CD4-positive, alpha-beta T cell treated with Interleukin-6 at 100 ng/mL for 8 hours (primary cell): ENCODE measurements around the gene PAQR3.

Experiments
- DNase-seq: peaks from one replicate; pipeline ENCODE4 v3.0.0-alpha.2; 2020; ENCODE audit warnings: mixed read lengths, low spot score

Gene PAQR3, protein sequence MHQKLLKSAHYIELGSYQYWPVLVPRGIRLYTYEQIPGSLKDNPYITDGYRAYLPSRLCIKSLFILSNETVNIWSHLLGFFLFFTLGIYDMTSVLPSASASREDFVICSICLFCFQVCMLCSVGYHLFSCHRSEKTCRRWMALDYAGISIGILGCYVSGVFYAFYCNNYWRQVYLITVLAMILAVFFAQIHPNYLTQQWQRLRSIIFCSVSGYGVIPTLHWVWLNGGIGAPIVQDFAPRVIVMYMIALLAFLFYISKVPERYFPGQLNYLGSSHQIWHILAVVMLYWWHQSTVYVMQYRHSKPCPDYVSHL

DNA sequence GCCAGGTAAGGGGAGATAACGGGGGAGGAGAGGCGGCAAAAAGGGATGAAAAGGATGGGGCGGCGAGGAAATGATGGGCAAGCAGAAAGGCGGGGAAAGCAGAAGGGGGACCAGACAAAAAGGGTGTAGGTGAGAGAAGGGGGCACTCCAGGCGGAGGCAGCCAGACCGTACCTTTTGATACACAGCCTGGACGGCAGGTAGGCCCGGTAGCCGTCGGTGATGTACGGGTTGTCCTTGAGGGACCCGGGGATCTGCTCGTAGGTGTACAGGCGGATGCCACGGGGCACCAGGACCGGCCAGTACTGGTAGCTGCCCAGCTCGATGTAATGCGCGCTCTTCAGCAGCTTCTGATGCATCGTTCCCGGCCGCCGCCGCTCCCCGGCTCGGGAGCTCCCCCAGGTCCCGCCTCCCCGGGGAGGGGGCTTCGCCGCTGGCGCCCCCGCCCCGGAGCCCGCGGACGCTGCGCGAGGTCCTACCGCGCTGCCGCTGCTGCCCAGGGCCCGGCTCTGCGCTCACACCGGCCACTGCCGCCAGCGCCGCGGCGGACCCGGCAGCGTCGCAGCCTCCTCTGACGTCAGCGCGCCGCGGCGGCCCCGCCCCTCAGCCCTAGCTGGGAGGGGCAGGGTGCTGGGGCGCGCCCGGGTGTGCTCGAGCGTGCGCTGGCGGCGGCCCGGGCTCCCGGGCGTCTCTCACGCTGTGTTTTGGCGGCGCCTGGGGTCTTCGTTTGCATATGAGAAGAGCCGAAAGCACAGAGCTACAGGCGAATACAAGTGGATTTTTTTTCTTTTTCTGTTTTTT is at the start of gene PAQR3:
Gene PAQR3, minus strand, starts transcription at position 571 of the 799 bp plus-strand sequence. Its CDS starts 214 bp downstream, at position 357.
- peak; percentile 81 for DNase-seq

DNA sequence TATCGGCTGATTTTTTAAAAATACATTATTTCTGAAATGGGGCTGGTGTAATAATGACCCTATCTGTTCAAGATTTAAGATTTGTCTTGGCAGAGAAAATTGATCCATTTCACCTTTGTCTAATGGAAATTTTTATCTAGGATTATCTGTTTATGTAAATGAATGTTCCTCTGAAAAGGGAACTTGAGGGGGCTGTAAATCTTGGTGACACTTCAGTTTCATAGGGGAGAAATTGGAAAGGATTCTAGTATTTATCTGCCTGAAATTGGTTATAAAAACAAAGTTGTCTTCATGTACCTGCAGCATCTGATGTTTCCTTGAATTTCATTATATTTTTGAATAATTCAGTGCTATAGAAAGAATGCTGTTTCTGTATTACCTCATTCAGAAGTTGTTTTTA is 48.4 kb upstream of the PAQR3 start:
- DNase-seq = no peak

DNA sequence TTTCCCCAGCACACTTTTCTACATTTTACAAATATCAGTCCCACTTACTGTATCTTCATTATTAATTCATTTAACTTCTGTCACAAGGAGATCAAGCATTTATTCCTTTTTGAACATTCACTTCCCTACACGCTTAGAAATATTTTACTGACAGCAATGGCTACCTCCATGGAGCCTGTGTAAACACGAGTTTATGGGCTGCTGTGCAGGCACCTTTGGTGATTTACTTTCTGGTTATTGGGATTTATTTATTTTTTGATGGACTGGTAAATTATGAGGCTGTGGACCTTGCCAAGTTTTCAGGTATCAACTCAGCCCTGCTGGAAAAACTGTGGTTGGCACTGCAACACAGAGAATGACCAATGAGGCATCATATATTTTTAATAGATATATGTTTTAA is 45.4 kb upstream of the PAQR3 start:
- DNase-seq = no peak

DNA sequence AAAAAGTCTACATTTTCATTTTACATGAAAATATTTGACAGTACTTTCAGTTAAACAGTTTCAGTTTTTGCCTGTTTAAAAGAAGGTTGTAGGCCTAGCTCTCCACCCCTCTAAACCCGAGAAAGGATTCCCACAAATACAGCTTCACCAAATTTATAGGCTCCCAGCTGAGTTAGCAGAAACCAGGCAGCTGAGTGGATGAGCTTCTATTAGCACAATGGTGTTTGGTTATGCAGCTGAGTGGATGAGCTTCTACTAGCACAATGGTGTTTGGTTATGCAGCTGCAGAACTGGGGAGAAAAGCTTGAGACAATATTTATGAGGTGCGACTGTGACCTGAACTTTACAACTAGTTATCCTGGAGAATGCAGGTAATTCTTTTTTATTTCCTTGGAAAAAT is 36.6 kb upstream of the PAQR3 start:
- no peak for DNase-seq

DNA sequence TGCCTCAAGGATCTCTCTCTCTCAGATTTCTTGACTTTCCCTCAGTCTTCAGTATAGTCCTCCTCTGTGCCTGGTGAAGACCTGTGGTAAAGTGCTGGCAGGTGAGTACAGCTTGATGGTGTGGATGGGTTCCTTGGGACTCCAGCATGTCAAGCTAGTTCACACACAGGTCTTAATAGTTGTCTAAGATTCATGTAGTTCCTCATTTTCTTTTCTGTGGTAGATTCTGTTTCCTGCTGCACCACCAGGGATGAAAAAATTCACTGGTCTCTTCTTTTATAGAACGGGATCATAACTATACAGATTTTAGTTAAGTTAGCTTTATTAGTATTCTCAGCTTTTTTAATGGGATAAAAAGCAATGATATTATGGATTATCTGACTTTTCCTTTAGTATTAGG is 32.5 kb upstream of the PAQR3 start:
- no peak for DNase-seq

DNA sequence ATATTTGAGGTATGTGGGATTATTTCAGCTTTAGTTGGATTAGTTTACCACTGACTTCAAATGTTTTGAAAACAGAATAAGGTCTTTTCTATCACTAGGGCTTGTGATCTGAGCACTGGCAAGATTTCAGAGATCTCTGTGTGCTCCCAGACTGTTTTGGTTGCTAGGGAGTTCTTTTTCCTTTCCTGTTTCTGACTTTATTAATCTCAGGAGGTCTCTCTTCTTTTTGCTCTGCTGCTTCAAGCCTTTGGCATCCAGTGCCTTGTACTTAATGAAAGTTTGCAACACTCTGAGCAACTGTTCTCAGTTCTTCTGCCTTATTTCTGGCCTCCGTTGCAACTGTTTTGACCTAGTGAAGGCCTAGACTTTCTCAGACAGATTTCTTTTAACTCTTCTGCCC is 32.1 kb upstream of the PAQR3 start:
- no peak for DNase-seq

DNA sequence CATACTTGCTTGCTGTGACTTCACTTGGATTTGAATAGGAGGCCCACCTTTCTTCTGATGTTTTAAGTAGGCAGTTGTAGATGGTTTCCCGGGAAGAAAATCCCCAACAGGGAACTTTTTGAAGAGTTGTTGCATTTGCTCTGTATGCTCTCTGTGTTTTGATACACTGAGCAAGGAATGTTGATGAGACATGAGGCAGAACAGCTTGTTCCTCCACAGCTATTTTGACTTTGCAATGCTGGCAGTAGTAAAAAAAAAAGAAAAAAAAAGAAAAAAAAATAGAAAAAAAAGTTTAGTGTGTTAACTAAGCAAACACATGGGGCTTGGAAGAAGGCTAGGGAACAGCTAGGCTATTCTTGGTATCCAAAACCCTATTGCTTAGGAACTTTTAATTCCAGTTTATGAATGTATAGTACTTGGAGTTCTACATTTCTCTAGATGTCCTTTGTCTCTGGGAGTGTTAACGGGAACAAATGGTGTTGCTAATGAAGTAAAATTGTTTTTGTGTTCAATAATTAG is 23.4 kb upstream of the PAQR3 start:
- DNase-seq = no peak

DNA sequence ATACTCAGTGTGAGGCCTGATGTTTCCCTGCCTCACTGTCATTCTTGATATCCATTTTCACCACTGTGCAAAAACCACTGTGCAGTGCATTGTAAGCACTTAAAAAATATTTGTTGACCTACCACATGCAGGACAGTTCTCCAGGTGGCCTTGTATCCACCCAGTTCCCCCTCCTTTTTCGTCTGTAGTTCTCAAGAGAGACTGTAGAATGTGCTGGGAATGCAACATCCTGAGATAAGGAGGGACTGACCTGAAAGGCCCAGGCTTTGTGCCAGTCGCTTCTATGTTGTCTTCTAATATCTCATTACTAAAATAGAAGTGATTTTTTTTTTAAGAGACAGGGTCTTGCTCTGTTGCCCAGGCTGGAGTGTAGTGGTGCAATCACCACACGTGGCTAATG is 21.7 kb upstream of the PAQR3 start:
- DNase-seq = no peak

DNA sequence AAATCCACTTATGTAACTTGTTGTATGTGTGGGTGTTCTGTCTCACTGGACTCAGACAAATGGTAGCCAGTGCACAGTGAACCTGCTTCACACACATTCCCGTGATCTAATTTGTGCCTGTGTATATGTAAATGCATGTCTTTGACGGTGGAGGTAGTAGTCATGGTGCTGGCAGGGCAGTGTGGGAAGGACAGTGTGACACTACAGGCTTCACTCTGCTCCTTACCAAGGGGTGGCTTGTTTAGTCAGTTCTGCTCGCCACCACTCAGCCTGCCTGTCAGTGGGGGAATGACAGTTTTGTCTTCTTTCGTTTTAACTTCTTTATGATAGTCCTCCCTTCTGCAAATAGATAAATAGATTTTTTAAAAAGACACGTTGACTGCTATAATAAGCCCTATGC is 17.7 kb upstream of the PAQR3 start:
- DNase-seq = no peak

DNA sequence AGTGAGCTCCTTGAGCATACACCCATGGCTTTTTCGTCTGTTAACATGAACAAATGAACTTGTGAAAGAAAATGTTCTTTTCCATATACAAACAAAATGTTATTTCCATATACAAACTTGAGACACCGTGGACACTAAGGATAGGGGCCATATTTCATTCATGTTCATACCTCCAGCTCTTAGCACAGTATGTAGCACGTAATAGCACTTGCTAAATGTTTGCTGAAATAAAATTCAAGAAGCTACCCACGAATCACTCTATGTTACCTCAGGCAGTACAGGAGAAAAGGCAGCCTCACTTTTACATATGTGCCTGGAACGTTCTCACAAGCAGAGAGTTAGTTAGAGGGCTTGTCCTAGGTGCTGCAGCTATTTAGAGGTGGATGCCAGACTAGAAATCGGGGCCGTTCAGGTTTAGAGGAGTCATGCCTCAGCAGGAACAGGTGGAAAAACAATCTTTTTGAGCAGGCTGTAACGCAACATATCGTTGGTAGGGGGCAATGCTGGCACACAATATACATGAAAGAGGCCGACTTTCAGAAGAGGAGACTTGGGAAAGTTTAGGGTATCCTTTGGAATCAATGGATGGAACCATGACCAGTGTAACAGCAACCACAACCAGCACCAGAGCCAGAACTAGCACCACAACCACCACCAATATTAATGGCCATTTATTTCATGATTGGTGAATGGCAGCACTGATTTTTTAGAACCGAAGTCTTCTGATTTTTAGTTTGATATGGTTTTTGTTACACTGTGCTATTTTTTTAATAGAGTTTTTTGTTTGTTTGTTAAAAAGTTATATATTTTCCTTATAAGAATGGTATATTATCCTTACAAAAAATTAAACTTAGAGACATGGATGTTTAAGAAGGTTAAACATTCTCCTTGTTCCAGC is 14.8 kb upstream of the PAQR3 start:
- DNase-seq = no peak

DNA sequence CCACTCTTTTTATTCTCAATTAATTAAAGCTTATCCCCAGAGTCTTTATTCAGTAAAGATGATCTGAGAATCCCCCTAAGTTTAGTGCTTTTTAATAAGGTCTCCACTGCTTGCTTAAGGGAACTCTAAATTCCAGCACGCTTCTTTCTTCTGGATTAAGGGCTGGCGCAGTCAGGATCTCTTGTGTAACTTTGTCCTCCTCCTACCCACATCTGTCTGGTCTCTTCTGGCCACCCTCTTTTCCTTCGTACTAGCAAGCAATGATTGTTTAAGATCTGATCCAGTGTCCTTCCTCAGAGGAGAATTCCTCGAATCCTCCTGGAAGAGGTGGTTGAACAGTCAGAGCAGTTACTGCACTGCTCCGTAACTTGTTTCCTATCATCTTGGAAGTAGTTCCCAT is 14.0 kb upstream of the PAQR3 start:
- DNase-seq = no peak

DNA sequence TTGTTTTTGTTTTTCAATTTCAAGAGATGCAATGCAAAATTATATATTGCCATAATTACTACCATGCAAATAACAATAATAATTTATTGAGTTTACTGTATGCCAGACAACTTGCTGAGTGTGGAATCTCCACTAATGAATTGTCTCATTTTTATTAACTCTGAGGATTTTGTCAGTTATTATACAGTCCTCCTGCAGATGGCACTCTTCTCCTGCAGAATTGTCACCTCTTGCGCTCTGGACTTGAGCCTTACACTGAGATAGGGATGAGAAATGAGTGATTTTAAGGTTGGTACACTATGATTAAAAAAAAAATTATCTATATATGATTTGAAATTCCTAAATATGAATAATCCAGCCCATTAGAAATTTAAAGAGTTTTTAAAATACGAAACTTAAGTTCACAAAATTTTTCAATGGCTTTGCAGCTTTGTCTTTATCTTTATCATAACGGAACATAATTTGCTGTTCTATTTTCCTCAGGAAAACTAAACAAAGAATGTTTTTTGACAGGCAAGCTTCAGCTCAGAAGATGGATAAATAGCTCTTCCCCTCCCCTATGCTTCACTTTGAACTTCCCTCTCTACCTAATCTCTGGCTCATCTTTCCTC is 12.7 kb upstream of the PAQR3 start:
- DNase-seq = peak; percentile 29

DNA sequence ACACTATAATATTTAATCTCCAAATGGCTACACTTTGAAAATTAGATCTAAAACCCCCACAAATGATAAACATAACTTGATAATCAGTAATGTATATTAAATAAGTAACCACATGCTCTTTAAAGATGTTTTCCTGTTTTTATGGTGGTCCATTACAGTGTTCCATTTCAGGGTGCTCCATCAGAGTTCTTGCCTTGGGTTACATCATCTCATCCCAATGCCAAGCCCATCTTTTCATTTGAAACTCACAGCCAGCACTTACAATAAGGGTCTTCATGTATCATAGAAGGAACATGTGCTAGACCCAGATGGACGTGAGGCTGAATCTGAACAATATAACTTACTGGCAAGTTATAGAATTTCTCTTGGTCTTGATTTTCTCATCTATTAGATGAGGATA is 10.5 kb upstream of the PAQR3 start:
- no peak for DNase-seq

DNA sequence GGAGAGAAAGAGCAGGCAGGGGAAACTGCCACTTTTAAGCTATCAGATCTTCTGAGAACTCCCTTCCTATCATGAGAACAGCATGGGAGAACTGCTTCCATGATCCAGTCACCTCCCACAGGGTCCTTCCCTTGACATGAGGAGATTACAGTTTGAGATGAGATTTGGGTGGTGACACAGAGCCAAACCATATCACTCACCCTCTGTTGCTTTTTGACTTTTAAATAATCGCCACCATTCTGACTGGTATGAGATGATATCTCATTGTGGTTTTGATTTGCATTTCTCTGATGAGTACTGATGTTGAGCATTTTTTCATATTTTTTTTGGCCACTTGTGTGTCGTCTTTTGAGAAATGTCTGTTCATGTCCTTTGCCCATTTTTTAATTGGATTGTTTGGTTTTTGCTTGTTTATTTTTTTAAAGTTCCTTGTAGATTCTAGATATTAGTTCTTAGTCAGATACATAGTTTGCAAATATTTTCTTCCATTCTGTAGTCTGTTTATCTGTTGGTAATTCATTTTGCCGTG is 6.5 kb upstream of the PAQR3 start:
- no peak for DNase-seq

DNA sequence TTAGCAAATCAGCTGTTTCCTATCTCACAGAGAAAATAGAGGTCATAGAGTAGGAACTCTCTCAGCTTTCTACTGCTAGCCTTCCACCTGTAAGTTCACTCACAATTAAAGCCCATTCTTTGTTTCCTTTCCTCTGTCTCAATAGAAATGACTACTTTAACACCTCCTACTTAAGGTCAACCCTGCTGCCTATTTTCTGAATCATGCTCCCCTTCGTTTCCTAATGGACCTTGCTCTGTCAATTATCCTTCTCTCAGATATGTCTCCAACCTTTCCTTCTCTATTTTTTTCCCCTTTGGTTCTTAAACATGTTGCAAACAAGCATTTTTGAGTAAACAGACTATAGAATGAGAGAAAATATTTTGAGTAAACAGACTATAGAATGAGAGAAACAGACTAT is 5.1 kb upstream of the PAQR3 start:
- DNase-seq = no peak

DNA sequence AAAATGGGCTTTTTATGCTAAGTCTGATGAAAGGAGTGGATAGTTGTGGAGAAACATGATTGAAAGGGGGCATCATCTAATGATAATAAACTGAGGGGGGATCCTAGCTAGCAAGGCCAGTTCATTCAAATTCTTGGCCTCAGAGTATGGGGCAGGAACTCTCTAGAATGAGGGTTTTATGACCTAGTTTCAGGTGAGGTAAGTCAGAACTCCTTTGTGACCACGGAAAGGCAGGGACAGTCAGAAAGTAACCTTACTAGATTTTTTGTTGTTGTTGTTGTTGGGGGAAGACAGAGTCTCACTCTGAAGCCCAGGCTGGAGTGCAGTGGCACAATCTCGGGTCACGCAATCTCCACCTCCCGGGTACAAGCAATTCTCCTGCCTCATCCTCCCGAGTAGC is 1.5 kb upstream of the PAQR3 start:
- DNase-seq = no peak

DNA sequence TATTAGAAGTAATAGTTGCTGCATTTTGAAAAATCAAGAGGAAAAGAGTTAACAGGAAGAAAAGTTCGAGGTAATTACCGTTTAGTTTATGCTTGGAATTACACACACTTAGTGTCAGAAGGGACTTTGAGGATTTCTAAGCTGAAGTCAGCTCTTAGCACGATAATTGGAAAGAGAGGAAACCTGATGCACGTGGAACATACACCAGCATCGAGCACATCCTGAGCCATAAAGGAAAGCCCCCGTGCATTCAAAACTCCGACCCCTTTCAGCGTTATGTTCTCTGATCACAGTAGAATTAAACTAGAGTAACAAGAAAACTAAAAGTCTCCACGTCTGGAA is 400 bp upstream of the PAQR3 start:
- DNase-seq = no peak

DNA sequence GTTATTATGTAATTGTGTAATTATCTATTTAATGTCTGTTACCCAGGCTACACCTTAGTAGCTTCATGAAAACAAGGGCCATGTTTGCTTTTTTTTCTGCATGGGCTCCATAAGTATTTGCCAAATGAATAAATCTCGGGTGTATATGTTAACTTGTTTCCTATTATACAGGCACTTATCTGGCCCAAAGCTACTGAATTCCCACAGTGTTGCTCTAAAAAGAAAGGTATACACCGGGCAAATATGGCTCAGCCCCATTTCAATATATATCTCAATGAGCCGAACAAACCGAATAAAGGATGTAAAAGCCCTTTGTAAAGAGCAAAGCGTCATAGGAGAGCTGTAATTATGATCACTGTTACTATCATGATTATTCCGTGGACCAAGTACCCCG is 767 bp downstream of the PAQR3 start:
- no peak for DNase-seq

DNA sequence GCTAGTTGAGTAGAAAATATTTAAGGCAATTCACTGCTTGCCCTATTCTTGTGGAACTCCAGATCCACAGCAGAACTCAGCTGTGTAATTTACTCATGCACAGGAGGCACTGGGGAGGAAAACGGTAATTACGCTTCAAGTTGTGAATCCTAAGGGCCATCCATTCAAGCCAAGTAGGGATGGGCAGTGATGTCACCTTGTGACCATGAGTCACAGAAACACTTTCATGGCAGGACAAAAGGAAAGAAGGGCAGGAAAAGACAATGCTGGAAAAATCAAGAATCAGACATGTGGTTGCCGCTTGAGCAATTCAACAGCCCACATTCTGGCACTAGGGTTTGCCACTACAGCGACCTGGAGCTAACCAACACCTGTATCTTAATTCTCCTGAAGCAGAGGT is 1.4 kb downstream of the PAQR3 start:
- DNase-seq = no peak

DNA sequence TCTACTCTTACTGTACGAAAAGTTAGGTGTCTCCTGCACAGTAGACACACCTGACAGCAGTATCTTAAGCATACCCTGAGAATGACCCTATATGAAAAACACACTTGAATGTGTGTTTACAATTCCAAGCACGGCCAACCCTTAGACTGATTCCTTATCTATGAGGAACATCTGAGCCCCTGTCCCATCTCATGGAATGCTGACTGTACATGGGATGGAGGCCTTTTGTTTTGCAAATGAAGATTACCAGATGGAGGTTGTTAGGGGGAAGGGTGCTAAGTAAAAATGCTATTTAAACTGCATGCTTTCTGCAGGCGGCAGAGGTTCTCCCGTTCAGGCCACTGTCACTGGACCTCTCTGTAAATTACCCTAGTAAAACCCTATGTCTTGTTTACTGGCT is 2.2 kb downstream of the PAQR3 start:
- DNase-seq = no peak

DNA sequence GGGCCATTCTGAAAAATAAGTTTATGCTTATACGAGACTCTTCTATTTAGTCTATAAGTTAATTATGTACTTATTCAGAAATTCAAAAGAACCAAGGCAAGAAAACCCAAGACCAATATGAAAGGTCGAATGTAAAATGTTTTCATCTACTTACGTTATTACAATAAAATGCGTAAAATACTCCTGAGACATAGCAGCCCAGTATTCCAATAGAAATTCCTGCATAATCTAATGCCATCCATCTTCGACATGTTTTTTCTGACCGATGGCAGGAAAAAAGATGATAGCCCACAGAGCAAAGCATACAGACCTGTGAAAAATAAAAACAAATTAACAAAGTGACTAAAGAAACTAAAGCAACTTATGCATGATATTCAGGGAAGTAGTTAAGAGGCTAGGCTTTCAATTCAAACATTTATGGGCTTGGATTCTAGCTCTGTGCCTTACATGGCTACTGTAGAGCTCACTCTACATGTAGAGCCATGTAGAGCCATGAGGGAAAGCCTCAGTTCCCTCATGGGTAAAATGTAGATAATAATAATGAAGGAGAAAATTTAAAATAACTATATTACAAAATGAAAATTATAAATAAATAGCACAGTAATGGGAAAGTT is 9.1 kb downstream of the PAQR3 start:
- DNase-seq = no peak
